NCI-H2196 treated with DMSO at 0.1 percent for 48 hours (cell line): ENCODE measurements around the gene TNRC18.
"Not testable (repeated sequence)": the region's sequence is repeated elsewhere in the genome, so short reads cannot be mapped to it uniquely, and the experiment has no call there.

Experiments
- DNase-seq: peaks from one replicate; lab custom pipeline; 2025; ENCODE audit not compliant: unreplicated experiment; lab: John Stamatoyannopoulos, UW

TNRC18 gene

DNA sequence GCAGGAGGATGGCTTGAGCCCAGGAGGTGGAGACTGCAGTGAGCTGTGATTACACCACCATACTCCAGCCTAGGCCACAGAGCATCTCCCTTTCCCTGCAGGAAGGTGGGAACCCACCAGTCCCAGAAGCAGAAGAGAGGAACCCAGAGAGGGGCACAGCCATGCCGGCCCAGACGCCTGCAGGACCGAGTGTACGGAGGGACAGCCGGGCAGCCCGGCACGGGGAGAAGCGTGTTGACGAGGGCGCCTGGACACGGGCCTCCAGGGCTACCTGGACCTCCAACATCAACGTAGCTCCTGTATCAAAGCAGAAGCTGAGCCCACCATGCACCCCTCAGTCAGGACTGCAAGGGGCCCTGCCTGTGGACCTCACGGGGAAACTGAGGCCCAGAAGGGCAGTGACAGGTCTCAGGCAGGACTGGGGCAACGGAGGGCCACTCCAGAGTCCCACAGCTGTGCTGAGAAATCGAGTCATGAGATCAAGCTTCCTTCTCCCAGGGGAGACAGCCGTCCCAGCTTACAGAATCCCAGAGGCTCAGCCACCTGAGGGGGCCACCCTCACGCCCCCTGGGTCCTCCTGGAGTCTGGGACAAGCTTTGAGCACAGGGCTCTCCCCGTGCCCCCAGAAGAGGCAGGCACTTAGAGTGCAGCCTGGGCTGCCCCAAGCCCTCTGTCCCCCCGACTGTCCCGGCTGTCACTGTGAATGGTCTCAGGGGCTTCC is 43.1 kb downstream of the TNRC18 start:
- DNase-seq: no peak

DNA sequence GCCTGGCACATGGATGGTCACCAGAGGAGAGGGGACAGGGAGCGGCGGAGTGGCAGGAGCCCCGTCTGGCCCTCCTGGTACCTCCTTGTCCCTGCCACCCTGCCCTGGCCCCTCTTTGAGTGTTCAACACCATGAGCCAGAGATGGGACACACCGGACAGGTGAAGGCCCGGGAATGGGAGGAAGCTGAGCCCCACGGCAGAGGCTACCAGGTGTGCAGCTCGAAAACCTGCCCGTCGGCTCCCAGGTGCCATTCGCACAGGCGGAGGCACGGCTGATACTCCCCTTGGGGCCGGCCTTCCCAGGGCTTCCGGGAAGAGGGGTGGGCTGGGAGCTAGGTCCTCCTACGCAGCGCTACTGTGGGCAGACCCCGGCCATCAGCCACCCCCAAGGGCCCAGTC is 44.1 kb downstream of the TNRC18 start:
- no peak for DNase-seq

DNA sequence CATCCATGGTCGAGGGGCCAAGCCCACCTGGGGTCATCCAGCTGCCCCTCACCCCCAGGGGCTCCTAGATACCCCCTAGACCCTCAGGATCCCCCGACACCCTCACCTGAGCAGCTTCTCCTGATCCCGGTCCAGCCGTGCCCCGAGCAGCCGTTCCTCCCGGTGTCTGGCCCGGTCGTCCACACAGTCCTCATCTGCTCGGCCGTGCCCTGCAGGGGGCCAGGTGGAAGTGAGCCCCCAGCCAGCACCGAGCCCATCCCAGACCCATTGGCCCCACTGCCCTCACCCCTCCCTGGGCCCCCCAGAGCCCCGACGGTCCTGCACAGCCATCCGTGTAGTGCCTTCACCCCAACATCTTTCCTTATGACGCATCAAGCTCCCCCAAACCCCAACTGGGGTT is 45.8 kb downstream of the TNRC18 start:
- no peak for DNase-seq

DNA sequence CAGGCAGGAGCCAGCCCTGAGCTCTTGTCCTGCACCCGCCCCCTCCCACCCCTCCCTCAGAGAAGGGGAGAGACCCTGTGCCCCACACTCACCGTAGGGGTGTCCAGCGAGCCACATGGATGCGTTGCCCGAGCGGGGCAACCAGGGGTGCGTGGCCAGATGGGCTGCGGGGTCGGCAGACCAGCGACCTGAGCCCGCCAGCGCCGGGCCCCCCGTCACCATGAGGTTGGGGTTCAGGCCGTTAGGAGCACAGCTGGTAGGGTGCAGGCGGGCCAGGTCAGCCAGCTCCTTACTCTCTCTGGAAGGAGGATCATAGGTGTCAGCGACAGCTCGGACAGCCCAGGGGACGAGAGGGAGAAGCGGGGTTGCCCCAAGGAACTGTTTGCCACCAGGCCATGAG is 46.4 kb downstream of the TNRC18 start:
- no peak for DNase-seq

DNA sequence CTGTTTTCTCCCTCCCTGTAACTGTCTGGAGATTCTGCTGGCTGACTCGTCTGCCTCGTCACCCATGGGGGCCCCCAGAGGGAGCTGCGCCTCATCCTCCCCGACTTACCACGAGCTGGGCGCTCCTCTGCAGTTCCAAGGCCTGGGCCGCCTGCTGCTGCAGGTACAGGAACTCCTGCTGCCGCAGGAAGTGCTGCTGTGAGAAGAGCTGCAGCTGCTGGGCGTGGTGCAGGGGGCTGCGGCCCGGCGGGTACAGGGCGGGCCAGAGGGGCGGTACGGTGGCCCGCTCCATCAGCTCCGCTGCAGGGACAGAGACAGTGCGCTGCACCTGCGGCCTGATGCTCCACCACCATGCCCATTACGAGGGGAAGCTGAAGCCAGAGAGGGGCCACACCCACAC is 47.7 kb downstream of the TNRC18 start:
- DNase-seq: no peak

DNA sequence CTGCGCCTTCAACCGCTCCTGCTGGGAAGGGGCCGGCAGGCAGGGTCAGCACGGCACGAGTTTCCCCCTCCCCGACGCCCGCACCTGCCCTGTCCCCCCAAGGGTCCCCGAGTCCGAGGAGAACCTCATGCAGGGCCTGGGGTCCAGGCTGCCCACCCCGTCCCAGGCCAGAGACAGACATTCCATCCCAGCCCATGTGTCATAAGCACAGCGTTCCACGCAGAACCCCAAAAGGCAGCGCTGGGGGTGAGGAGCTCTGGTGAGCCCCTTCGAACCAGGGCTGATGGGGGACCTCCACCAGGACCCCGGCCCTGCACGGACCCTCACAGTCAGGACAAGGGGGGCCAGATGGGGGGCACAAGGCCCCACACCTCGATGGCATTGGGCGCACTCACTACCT is 49.2 kb downstream of the TNRC18 start:
- DNase-seq: no peak

DNA sequence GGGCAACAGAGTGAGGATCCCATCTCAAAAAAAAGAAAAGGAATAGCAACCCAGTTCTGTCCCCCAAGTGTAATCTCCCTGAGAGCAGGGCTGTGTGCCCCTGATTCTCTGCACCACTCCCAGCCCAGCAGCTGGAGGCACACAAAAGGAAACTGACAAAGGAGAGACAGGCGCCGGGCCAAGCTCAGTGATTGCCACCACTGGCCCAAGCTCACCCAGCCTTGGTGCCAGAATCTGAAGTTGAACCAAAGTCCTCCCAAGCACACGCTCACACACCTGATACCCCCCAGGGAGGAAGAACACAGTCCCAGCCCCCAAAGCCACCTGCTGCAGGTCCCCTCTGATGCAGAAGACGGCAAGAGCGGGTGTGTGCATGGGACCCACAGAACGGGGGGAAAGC is 50.3 kb downstream of the TNRC18 start:
- no peak for DNase-seq

DNA sequence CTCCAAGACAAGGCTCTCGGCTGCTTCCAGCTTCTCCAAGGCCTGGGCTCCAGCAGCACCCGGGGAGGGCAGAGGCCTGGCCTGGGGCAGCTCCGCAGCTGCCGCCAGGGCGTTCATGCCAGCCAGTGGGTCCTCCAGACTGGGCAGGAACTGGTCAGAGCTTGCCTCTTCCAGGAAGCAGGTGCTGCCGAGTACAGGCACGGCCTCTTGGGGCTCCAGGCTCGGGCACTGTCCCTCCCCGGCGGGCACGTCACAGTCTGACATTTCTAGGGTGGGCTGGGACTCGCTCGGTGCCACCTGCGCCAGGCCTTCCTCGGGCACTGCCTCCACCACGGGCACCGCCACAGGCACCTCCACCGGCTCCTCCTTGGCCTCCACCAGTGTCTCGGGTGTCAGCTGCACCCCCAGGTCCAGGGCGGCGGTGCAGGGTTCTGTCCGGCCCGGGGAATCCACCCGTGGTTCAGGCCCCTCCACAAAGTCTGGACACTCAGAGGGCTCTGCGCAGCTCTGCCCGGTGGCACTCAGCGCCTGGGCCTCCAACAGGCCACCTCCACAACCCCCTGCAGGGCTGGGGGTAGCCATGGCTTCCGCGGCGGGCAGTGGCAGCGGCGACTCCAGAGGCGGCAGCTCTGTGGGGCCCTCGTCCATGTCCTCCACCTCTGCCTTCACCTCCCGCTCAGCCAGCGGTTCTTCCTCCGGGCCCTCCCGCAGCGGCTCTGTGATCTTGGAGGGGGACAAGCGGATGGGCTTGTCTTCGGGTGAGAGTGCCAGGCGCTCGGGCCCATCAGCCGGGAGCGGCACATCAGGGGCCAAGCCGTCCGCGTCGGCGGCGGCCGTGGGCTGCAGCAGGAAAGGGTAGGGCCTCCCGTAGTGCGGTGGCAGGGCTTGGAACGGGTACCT is 52.9 kb downstream of the TNRC18 start:
- no peak for DNase-seq

DNA sequence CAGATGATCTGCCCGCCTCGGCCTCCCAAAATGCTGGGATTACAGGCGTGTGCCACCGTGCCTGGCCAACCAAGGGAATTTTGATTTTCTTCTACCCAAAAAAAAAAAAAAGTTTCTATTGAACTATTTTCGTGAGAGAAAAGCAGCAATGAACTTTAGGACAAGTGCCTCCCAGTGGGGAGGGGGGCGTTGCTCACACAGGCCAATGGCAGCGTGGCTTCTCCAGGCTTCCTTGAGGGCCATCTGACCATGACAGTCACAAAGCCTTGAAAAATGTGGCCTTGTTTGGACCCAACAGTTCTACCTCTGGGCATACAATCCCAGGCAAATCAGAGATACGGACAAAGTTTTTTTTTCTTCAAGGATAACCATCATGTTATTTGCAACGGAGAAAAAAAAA is 56.0 kb downstream of the TNRC18 start:
- DNase-seq: no peak

DNA sequence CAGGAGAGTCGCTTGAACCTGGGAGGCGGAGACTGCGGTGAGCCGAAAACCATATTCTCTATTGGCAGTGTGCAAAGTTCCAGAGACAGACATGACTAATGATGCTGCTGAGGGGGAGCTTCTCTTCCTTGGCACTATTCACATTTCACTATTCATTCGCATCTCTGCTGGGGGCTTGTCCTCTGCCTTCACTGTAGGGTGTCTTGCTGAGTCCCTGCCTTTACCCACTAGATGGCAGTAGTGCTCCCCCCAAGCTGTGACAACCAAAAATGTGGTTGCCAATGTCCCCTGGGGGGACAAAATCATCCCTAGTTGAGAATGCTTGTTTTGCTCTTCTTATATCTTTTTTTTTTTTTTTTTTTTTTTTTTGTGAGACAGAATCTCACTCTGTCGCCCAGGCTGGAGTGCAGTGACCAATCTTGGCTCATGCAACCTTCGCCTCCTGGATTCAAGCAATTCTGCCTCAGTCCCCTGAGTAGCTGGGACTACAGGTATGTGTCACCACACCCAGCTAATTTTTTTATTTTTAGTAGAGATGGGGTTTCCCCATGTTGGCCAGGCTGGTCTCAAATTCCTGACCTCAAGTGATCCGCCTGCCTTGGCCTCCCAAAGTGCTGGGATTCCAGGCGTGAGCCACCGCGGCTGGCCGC is 57.5 kb downstream of the TNRC18 start:
- DNase-seq: peak; percentile 60

DNA sequence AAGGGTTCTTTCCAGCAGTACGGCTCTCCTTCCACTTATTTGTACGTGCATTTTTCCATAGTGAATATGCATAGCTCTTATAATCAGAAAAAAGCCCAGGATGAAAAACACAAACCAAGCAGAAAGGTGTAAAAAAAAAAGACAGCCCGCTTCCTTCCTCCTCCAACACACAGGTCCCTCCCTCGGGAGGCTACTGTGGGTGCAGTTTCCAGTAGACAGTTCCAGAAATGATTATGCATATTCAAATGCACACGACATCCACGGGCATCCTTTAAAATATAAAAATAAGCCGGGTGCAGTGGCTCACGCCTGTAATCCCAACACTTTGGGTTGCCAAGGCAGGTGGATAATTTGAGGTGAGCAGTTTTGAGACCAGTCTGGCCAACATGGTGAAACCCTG is 59.9 kb downstream of the TNRC18 start:
- DNase-seq: no peak

DNA sequence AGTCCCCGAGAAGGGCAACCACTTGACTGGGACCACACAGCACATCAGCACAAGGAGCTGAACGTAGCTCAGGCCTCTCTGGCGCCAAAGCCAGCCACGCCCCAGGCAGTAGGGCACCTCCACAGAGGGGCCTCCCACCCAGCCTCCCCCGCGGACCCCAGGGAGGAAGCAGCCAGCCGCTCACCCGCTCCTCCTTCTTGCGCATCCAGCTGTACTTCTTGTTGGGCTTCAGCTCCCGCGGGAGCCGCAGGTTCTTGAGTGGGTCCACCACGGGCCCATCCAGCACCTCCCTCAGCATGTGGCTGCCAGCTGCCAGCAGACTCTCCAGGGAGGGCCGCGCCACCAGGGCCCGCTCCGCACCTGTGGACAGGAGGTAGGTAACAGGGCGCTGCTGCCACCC is 61.2 kb downstream of the TNRC18 start:
- no peak for DNase-seq

DNA sequence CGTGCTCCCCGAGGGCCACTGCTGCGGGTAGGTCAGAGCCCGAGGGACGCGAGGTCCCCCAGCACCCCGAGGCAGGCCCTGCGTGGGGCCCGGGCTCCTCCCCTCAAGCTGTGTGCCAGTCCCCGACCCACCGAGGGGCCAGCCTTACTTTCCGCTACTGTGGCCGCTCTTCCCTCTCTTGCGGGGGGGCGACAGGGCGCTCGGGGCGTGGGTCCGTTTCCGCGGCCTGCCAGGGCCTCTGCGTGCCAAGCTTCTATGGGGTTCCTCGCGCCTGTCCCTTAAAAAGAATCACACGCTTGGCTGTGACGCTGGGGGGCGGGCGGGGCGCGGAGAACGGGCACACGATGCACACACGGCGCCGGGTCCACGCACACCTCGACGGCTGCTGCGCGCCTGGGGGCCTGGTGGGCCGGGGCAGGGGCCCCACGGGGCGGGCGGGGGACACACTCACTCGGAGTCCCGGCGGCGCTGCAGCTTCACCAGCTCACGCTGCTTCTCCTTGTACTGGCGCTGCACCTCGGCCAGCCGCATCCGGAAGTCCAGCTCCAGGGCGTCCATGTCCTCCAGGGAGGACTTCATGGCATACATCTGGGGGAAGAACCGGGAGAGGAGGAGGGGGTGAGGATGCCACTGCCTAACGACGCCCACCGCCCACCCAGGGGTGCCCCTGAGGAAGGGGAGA is 62.0 kb downstream of the TNRC18 start:
- DNase-seq: no peak

DNA sequence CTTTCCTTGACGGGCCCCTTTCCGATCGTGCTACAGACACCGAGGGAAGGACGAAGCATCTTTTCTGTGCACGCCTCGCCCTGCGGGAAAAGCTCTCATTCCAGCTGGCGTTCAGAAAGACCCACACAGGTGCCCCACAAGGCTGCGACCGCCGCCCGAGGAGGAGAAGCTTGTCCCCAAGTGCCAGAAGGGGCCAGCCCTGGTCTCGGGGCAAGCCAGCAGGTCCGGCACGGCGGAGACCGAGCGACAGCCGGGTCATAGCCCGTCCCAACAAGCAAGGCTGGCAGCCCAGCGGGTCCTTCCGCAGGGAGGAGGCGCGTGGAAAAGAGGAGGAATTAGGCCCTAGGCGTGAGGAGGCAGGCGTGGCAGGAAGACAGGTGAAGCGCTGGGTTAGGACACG is 62.7 kb downstream of the TNRC18 start:
- no peak for DNase-seq

DNA sequence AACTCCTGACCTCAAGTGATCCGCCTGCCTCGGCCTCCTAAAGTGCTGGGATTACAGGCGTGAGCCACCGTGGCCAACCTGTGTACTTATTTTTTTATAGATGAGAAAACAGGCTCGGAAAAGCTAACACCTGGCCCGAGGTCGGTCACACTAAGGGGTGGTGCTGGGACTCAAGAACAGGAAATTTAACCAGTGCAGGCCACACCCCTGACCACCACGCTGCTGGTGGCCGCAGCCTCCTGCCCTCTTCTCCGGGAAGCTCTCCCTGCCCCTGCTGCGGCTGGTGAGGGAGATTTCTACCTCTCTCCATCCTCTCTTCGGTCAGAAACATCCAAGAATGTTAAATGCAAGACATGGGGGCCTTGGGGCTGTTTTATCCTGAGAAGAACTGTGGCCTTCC is 63.2 kb downstream of the TNRC18 start:
- DNase-seq: no peak

DNA sequence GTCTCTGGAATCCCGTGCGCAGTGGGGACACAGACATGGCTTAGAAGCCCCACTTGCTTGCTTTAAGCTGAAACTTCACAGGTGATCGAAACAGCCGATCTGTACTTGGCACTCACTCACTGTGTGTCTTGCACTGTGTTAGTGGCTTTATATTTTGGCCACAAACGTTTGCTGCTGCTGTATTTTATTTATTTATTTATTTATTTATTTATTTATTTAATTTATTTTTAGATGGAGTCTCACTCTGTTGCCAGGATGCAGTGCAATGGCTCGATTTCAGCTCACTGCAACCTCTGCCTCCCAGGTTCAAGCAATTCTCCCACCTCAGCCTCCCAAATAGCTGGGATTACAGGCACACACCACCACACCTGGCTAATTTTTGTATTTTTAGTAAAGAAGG is 63.6 kb downstream of the TNRC18 start:
- not testable (repeated sequence) for DNase-seq

DNA sequence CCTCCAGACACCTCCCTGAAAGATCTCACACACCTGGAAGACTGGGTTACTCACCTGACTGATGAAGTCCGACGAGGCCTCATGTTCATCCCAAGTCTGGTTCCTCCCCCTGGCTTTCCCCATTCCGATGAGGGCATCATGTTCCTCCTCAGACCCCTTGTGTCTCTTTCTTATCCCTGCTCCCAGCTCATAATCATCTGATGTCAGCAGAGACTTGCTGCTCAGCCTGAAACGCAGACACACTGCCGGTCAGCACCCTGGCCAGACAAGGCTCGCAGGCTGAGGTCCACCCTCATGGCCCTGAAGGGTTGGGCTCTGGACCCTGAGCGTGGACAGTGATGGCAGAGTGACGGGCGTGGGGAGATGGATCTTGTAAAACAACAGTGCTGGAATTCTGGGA is 64.3 kb downstream of the TNRC18 start:
- no peak for DNase-seq

DNA sequence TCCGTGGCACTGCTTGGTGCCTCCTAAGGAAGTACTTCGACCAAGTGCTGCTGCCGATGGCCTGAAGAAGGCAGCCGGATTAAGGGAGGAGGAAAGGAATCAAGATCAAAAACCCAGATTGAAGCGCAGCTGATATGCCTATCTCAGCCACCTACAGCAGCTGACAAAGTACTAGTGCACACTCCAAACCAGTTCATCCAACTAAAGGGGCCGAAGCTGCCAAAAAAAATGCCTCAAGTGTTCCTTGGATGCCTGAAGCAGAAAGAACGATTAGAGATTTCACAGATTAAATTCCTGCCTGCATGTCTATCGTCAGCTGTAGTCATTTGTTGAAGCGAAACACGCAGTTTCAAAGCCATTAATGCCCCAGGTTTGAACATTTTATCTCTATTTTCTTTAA is 65.7 kb downstream of the TNRC18 start:
- DNase-seq: no peak

DNA sequence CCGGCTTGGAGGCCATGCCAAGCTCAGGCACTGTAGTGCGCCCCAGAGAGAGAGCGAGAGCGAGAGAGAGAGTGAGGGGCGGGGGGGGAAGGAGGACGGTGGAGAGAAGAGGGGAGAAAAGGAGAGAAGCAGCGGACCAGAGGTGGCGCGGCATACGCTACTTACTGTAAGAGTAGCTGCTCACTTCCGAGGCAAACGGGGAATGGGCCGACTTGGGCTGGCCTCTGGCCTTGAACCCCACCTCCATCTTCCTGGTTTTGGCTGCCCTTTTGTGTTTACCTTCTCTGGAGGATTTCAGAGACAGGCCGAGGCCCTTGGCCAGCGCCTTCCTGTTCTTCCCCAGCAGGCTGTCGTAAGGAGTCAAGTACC is 66.9 kb downstream of the TNRC18 start:
- no peak for DNase-seq

DNA sequence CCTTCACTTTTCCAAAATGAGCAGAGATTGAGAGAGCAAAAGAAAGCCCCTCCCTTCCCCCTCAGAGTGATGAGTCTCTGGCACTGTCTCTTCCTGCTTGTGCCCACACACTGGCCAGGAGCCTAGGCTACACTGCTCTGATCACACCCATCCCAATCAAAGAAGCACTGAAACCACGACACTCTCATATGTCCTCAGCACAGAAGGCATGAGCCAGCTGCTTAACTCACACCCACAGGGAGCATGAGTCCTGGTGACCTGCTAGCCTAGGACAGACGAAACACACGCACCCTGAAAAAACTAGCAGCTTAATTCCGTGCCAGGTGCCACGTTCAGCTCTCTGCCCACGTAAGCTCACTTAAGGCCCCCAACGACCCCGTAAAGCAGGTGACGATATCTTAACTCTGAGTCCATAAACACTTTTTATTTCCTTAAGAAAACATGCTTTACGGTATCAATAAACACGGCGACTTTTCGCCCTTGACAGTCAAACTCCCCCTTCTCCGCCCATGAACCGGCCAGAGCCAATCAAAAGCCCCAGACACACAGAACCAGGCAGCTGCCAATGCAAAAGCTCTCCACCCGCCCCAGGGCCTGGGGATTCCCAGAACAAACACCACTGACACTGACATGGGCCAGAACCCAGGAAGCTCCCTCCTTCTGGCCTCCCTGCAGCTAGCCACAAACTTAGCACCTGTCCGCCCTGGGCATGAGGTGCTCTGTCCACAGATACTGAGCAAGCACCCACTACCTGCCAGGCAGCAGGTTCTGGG is 69.0 kb downstream of the TNRC18 start:
- peak; percentile 91 for DNase-seq
